K562 treated with DMSO at 1 percent for 12 hours (cell line): Measurements from ENCODE around the gene ING4. TPM values are rescaled to one million over a fixed set of nuclear protein-coding genes. Genes with fewer than 3 reads are reported as not detected.

Experiments used
- total RNA-seq: library from RNA; unstranded; fragments of 300-600 nt; gene quantifications from 2 replicates; pipeline ENCODE4 v1.2.3, GENCODE V29; 2022; ENCODE audit not compliant: insufficient read depth

The ING4 gene
- total RNA-seq = 22.3 and 34.4 TPM in 2 replicates

DNA sequence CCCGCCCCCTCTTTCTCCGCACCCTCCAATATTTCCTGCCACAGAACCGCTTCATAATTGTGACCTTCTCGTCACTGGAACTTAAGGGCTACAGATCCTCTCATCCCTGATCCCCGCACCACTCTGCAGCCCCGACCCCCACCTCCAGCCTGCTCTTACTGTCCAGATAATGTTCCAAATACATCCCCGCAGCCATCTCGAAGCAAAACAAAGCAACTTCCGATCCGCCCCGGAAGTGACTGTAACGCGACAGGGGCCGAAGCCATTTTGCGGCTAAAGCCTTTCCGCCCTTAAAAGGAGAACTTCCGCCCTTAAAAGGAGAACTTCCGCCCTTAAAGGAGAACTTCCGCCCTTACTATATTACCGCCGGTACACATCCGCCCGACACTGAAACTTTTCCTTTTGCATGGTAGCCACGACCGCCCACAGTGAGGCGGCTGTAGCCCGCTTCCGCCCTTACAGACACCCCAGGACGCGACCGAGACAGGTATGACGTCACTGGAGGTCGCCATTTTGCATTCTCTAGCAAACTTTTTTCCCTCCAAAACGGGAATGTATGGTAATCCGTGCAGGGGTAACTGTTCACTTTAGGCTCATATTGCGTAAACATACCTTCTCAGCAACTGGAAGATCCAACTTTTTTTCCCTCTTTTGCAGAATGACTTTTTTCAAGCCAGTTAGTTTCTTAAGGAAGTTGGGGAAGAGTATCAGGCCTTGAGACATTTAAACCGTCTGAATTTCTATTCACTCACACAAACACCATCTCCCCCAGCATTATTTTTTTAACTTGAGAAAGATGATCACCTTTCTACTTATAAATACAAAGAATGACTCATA is at the start of gene ING4:
Gene ING4 (minus strand): TSS at position 214 of the 837 bp plus-strand sequence. CDS start 18 bp downstream, at position 196.

DNA sequence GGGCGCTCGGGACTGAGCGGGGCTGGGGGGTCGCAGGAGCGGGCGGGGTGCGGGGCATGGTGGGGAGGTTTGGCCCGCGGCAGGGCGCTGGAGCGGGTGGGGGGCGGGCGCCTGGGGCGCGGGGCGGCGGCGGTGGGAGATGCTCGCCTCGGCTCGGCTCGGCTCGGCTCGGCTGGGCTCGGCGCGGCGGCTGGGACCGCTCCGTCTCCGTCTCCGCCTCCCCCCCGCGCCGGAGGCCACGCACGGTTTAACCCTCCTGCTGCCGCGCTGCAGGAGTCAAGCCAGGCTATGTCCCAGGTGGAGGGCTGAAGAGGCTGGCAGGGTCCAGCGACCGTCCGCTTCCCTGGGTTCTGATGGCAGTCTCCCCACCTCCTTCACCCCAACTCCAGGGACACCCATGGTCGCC is 37.7 kb upstream of the ING4 start, which contains the start of gene PIANP:
Gene PIANP (minus strand): TSS at position 170 of the 406 bp plus-strand sequence. CDS start 2,754 bp downstream, outside the sequence.

DNA sequence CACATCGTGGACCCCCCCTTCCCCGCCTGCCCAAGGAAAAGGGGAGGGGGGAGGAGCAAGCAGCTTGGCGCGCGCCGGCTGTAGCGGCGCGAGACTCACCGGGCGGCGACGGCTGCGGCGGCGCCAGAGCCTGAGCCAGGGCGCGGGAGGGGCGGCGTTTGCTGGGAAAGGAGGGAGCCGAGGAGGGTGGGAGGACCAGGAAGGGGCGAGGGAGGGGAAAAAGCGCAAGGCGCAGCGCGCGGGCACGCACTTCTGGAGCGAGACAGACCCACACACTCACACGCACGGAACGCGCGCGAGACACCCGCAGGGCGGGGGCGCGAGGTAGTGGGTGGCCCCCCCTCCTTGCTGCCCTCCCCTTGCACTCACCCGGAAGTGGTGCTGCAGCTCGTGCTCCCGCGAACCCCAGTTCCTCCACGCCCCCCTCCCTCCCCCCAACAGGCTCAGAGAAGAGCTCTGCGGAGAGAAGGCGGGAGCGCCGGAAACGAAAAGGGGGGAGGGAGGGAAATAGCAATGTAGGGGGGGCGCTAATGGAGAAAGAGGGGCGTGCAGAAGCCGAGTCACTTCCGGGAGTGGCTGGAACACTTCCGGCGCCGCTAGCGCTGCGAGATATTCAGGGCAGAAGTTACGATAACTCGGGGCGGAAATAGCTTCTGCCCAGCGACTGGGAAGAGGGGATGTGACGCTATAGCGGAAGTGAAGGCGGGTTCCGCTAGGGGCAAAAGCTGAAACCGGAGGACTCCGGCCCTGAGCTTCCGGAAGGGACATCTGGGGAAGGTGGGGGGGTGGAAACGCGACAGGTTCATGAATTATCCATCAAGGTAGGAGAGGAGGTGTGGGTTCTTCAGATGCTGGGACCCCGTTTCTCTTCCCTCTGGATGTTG is 26.3 kb upstream of the ING4 start, which contains the start of gene ZNF384:
Gene ZNF384 (minus strand): TSS at position 377 of the 884 bp plus-strand sequence. CDS start 9,855 bp downstream, outside the sequence.

DNA sequence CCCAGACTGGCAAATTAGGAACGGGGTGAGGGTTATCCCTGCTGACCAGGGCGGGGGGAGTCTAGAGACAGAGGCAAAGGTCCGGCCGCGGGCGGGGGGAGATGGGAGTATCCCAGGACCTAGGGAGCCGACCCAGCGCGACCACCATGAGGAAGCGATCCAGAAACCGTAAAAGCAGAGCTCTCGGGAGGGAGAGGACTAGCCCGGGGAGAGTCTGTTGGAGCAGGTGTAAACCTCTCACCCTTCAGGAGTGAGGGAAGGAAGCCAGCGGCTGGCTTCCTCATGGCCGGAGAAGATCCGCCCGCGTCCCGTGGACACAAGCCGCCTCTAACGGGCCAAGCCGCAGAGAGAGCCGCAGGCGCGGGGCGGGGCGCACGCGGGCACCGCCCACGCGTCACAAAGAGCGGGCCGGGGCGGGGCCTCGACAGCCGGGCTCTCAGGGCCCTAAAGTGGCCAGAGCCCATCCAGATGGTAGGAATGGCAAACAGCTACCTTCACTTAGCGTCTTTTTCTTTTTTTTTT is 15.8 kb downstream of the ING4 start, which contains the start of gene ACRBP:
Gene ACRBP (minus strand): TSS at position 350 of the 522 bp plus-strand sequence. CDS start 66 bp downstream, at position 284.

DNA sequence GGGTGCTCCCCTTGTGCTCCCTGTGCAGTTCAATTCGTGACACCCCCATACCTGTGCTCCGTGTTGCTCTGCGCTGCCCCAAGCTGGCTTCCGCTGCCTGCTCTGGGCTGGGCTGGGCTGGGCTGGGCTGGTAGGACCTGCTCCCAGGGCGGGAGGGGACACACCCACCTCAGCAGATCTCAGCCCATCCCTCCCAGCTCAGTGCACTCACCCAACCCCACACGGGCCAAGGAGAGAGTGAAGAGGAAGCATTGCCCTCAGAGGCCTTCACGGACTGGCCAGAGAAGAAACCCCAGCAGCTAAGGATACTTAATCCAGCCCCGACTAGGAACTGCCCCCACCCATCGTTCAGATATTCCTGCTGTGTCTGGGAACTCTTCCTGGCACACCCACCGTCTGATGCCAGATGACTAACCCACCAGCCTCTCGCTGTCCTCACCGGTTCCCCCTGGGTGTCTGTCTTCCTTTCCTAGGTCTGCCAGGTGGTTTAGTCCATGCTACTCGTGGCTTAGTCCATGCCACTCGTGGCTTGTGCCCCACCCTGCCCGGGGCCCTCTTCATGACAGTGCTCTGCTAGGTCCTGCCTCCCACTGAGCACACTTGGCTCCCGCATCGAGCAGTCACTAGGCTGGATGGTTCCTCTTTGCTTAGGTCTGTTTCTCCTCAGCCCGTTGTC is 26.9 kb downstream of the ING4 start, which contains the start of gene LPAR5:
Gene LPAR5 (minus strand): TSS at position 104 of the 676 bp plus-strand sequence. CDS start 14,711 bp downstream, outside the sequence.

Other genes with a start within 250 kb of the ING4 start
- gene CD27, start 218.2 kb downstream of the ING4 start, total RNA-seq = not detected in 2 replicates
- 4.0 and 4.1 TPM in 2 replicates for gene TAPBPL, start 211.1 kb downstream of the ING4 start, total RNA-seq
- gene VAMP1, start 192.4 kb downstream of the ING4 start, total RNA-seq = 7.3 and 12.2 TPM in 2 replicates
- 103 and 126 TPM in 2 replicates for gene MRPL51, start 169.9 kb downstream of the ING4 start, total RNA-seq
- 34.7 and 104 TPM in 2 replicates for gene NCAPD2, start 169.0 kb downstream of the ING4 start, total RNA-seq
- gene GAPDH, start 128.6 kb downstream of the ING4 start, total RNA-seq = 2,249 and 2,330 TPM in 2 replicates
- 0.77 TPM in 1 of 2 replicates, not detected in the other for gene IFFO1, start 107.1 kb downstream of the ING4 start, total RNA-seq
- 9.0 and 35.2 TPM in 2 replicates for gene NOP2, start 94.8 kb downstream of the ING4 start, total RNA-seq
- gene CHD4, start 55.7 kb downstream of the ING4 start, total RNA-seq = 176 and 289 TPM in 2 replicates
- gene LPAR5, start 27.2 kb downstream of the ING4 start, total RNA-seq = 4.9 and 11.5 TPM in 2 replicates
- 4.4 and 7.7 TPM in 2 replicates for gene ACRBP, start 15.7 kb downstream of the ING4 start, total RNA-seq
- 7.5 and 38.1 TPM in 2 replicates for gene ZNF384, start 26.3 kb upstream of the ING4 start, total RNA-seq
- not detected in 2 replicates for gene PIANP, start 37.7 kb upstream of the ING4 start, total RNA-seq
- gene COPS7A, start 60.9 kb upstream of the ING4 start, total RNA-seq = 21.1 and 32.5 TPM in 2 replicates
- gene MLF2, start 90.0 kb upstream of the ING4 start, total RNA-seq = 133 and 149 TPM in 2 replicates
- 336 and 424 TPM in 2 replicates for gene PTMS, start 103.2 kb upstream of the ING4 start, total RNA-seq
- gene LAG3, start 109.4 kb upstream of the ING4 start, total RNA-seq = 0.92 and 1.6 TPM in 2 replicates
- 0.70 TPM in 1 of 2 replicates, not detected in the other for gene CD4, start 126.4 kb upstream of the ING4 start, total RNA-seq
- gene GPR162, start 158.7 kb upstream of the ING4 start, total RNA-seq = 2.0 and 3.7 TPM in 2 replicates
- gene P3H3, start 165.3 kb upstream of the ING4 start, total RNA-seq = 17.7 and 18.5 TPM in 2 replicates
- 3.0 and 3.1 TPM in 2 replicates for gene GNB3, start 177.8 kb upstream of the ING4 start, total RNA-seq
- 32.5 and 43.7 TPM in 2 replicates for gene CDCA3, start 188.2 kb upstream of the ING4 start, total RNA-seq
- 45.6 and 61.5 TPM in 2 replicates for gene USP5, start 189.0 kb upstream of the ING4 start, total RNA-seq
- 410 and 515 TPM in 2 replicates for gene TPI1, start 204.4 kb upstream of the ING4 start, total RNA-seq
- 5.4 and 6.6 TPM in 2 replicates for gene SPSB2, start 210.2 kb upstream of the ING4 start, total RNA-seq
- 4.7 and 13.1 TPM in 2 replicates for gene LRRC23, start 241.7 kb upstream of the ING4 start, total RNA-seq